ENCODE data around the gene POC1B.

The POC1B gene

GRCh38 chr12:89401433-89402058 lies 124.3 kb downstream of the POC1B start:
- no peak overlapping the region for H3K4me3 ChIP-seq (ENCODE audit: low read depth, low read length)
- H3K27ac ChIP-seq (ENCODE audit: low read depth, low read length): no peak overlapping the region
- no peaks in the 10 kb centered on the region for H3K27me3 ChIP-seq (ENCODE audit: insufficient read depth, low read length)
- no peaks in the 10 kb centered on the region for H3K36me3 ChIP-seq (ENCODE audit: insufficient read depth, low read length)
- no peak overlapping the region for H2AFZ ChIP-seq (ENCODE audit: low read length, unreplicated experiment)
- H3K4me1 ChIP-seq (ENCODE audit: control insufficient read depth, insufficient read depth, low read length, unreplicated experiment): no peaks in the 10 kb centered on the region
- no peaks in the 10 kb centered on the region for H3K79me2 ChIP-seq (ENCODE audit: control insufficient read depth, insufficient read depth, low read length, unreplicated experiment)

- H2AFZ ChIP-seq (ENCODE audit: low read length, unreplicated experiment): no peak overlapping the region
- H3K36me3 ChIP-seq (ENCODE audit: insufficient read depth, low read length): no peaks in the 10 kb centered on the region
- no peaks in the 10 kb centered on the region for H3K4me1 ChIP-seq (ENCODE audit: control insufficient read depth, insufficient read depth, low read length, unreplicated experiment)
- no peak overlapping the region for H3K4me3 ChIP-seq (ENCODE audit: low read depth, low read length)
- no peaks in the 10 kb centered on the region for H3K27me3 ChIP-seq (ENCODE audit: insufficient read depth, low read length)
- no peak overlapping the region for H3K27ac ChIP-seq (ENCODE audit: low read depth, low read length)
- H3K79me2 ChIP-seq (ENCODE audit: control insufficient read depth, insufficient read depth, low read length, unreplicated experiment): no peaks in the 10 kb centered on the region
Measured at GRCh38 chr12:89400415-89400814, 125.4 kb downstream of the POC1B start.

GRCh38 chr12:89395712-89396111 lies 130.1 kb downstream of the POC1B start:
- Histone ChIP-seq H2AFZ (ENCODE audit: low read length, unreplicated experiment) (no peak overlapping the region), H3K36me3 (ENCODE audit: insufficient read depth, low read length) (no peaks in the 10 kb centered on the region), H3K4me3 (ENCODE audit: low read depth, low read length) (no peak overlapping the region), H3K79me2 (ENCODE audit: control insufficient read depth, insufficient read depth, low read length, unreplicated experiment) (no peaks in the 10 kb centered on the region), H3K4me1 (ENCODE audit: control insufficient read depth, insufficient read depth, low read length, unreplicated experiment) (peaks cover 19% of the 10 kb centered on the region), H3K27ac (ENCODE audit: low read depth, low read length) (no peak overlapping the region), H3K27me3 (ENCODE audit: insufficient read depth, low read length) (no peaks in the 10 kb centered on the region)

- Histone ChIP-seq H3K27me3 (ENCODE audit: insufficient read depth, low read length) (no peaks in the 10 kb centered on the region), H3K4me3 (ENCODE audit: low read depth, low read length) (no peak overlapping the region), H3K36me3 (ENCODE audit: insufficient read depth, low read length) (no peaks in the 10 kb centered on the region), H3K4me1 (ENCODE audit: control insufficient read depth, insufficient read depth, low read length, unreplicated experiment) (peaks cover 30% of the 10 kb centered on the region), H2AFZ (ENCODE audit: low read length, unreplicated experiment) (no peak overlapping the region), H3K79me2 (ENCODE audit: control insufficient read depth, insufficient read depth, low read length, unreplicated experiment) (no peaks in the 10 kb centered on the region), H3K27ac (ENCODE audit: low read depth, low read length) (no peak overlapping the region)
Measured at GRCh38 chr12:89393551-89394121, 132.2 kb downstream of the POC1B start.

- no peaks in the 10 kb centered on the region for H3K36me3 ChIP-seq (ENCODE audit: insufficient read depth, low read length)
- no peaks in the 10 kb centered on the region for H3K79me2 ChIP-seq (ENCODE audit: control insufficient read depth, insufficient read depth, low read length, unreplicated experiment)
- no peak overlapping the region for H3K27ac ChIP-seq (ENCODE audit: low read depth, low read length)
- H3K4me3 ChIP-seq (ENCODE audit: low read depth, low read length): no peak overlapping the region
- no peaks in the 10 kb centered on the region for H3K27me3 ChIP-seq (ENCODE audit: insufficient read depth, low read length)
- H3K4me1 ChIP-seq (ENCODE audit: control insufficient read depth, insufficient read depth, low read length, unreplicated experiment): peaks cover 30% of the 10 kb centered on the region
- no peak overlapping the region for H2AFZ ChIP-seq (ENCODE audit: low read length, unreplicated experiment)
Measured at GRCh38 chr12:89392391-89392790, 133.5 kb downstream of the POC1B start.

GRCh38 chr12:89391726-89392336 lies 134.0 kb downstream of the POC1B start:
- Histone ChIP-seq H3K36me3 (ENCODE audit: insufficient read depth, low read length) (no peaks in the 10 kb centered on the region), H3K4me1 (ENCODE audit: control insufficient read depth, insufficient read depth, low read length, unreplicated experiment) (peaks cover 30% of the 10 kb centered on the region), H3K27me3 (ENCODE audit: insufficient read depth, low read length) (no peaks in the 10 kb centered on the region), H3K4me3 (ENCODE audit: low read depth, low read length) (no peak overlapping the region), H2AFZ (ENCODE audit: low read length, unreplicated experiment) (no peak overlapping the region), H3K79me2 (ENCODE audit: control insufficient read depth, insufficient read depth, low read length, unreplicated experiment) (no peaks in the 10 kb centered on the region), H3K27ac (ENCODE audit: low read depth, low read length) (peak overlapping the region; percentile 89)

- Histone ChIP-seq H3K4me3 (ENCODE audit: low read depth, low read length) (peak overlapping the region; percentile 6; the same call in 1 of the 2 replicates), H3K36me3 (ENCODE audit: insufficient read depth, low read length) (no peaks in the 10 kb centered on the region), H3K4me1 (ENCODE audit: control insufficient read depth, insufficient read depth, low read length, unreplicated experiment) (peaks cover 33% of the 10 kb centered on the region), H3K79me2 (ENCODE audit: control insufficient read depth, insufficient read depth, low read length, unreplicated experiment) (no peaks in the 10 kb centered on the region), H2AFZ (ENCODE audit: low read length, unreplicated experiment) (peak overlapping the region; percentile 61), H3K27me3 (ENCODE audit: insufficient read depth, low read length) (no peaks in the 10 kb centered on the region), H3K27ac (ENCODE audit: low read depth, low read length) (peak overlapping the region; percentile 89)
Measured at GRCh38 chr12:89390802-89391673, 134.8 kb downstream of the POC1B start.

GRCh38 chr12:89389755-89390661 lies 135.8 kb downstream of the POC1B start:
- H3K4me3 ChIP-seq (ENCODE audit: low read depth, low read length): peak overlapping the region; percentile 6; the same call in 1 of the 2 replicates
- H2AFZ ChIP-seq (ENCODE audit: low read length, unreplicated experiment): peak overlapping the region; percentile 9
- no peaks in the 10 kb centered on the region for H3K36me3 ChIP-seq (ENCODE audit: insufficient read depth, low read length)
- H3K27ac ChIP-seq (ENCODE audit: low read depth, low read length): peak overlapping the region; percentile 89
- no peaks in the 10 kb centered on the region for H3K27me3 ChIP-seq (ENCODE audit: insufficient read depth, low read length)
- H3K79me2 ChIP-seq (ENCODE audit: control insufficient read depth, insufficient read depth, low read length, unreplicated experiment): no peaks in the 10 kb centered on the region
- peaks cover 37% of the 10 kb centered on the region for H3K4me1 ChIP-seq (ENCODE audit: control insufficient read depth, insufficient read depth, low read length, unreplicated experiment)

GRCh38 chr12:89386138-89386537 lies 139.7 kb downstream of the POC1B start:
- Histone ChIP-seq H3K27ac (ENCODE audit: low read depth, low read length) (no peak overlapping the region), H3K36me3 (ENCODE audit: insufficient read depth, low read length) (no peaks in the 10 kb centered on the region), H3K4me3 (ENCODE audit: low read depth, low read length) (no peak overlapping the region), H3K4me1 (ENCODE audit: control insufficient read depth, insufficient read depth, low read length, unreplicated experiment) (peaks cover 47% of the 10 kb centered on the region), H3K27me3 (ENCODE audit: insufficient read depth, low read length) (no peaks in the 10 kb centered on the region), H3K79me2 (ENCODE audit: control insufficient read depth, insufficient read depth, low read length, unreplicated experiment) (no peaks in the 10 kb centered on the region), H2AFZ (ENCODE audit: low read length, unreplicated experiment) (no peak overlapping the region)

- H2AFZ ChIP-seq (ENCODE audit: low read length, unreplicated experiment): no peak overlapping the region
- no peak overlapping the region for H3K4me3 ChIP-seq (ENCODE audit: low read depth, low read length)
- H3K27ac ChIP-seq (ENCODE audit: low read depth, low read length): peak overlapping the region; percentile 64
- no peaks in the 10 kb centered on the region for H3K27me3 ChIP-seq (ENCODE audit: insufficient read depth, low read length)
- H3K4me1 ChIP-seq (ENCODE audit: control insufficient read depth, insufficient read depth, low read length, unreplicated experiment): peaks cover 33% of the 10 kb centered on the region
- no peaks in the 10 kb centered on the region for H3K79me2 ChIP-seq (ENCODE audit: control insufficient read depth, insufficient read depth, low read length, unreplicated experiment)
- no peaks in the 10 kb centered on the region for H3K36me3 ChIP-seq (ENCODE audit: insufficient read depth, low read length)
Measured at GRCh38 chr12:89384807-89385206, 141.0 kb downstream of the POC1B start.

All from ACC112 (cell line).